GM21786 (cell line): ENCODE data around the gene CTTNBP2.

Experiments used
- ATAC-seq: cut with Tn5 transposase; IDR thresholded peaks from one replicate; pipeline ENCODE4 v1.9.1; 2021; ENCODE audit not compliant: unreplicated experiment

The CTTNBP2 gene

DNA sequence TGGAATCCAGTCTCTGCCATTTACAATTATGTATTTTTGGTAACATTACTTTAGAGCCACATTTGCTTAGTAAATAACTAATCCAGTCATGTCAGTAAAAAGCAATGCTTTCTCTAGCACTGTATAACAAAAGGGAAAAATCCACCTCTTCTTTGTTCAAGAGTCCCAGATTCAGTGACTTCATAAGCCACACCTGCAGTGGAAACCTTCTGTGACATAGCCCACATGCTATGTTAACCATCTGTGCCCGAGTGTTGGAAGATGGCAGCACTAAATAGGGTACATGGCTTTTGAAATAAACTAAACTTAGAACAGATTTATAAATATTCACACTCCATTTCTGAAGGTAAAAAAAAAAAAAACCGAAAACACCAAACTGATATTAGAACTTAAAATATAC lies 83.0 kb downstream of the CTTNBP2 start:
- no peak for ATAC-seq

GRCh38 chr7:117785431-117785830 lies 87.8 kb downstream of the CTTNBP2 start:
- ATAC-seq, result no peak

GRCh38 chr7:117784315-117784714 lies 88.9 kb downstream of the CTTNBP2 start:
- ATAC-seq, result no peak

GRCh38 chr7:117782761-117783160 lies 90.5 kb downstream of the CTTNBP2 start:
- no peak for ATAC-seq

GRCh38 chr7:117781707-117782106 lies 91.5 kb downstream of the CTTNBP2 start:
- ATAC-seq, result no peak

- peak; percentile 90 for ATAC-seq
Observed at GRCh38 chr7:117780832-117781231, 92.4 kb downstream of the CTTNBP2 start.

GRCh38 chr7:117777335-117778142 lies 95.7 kb downstream of the CTTNBP2 start:
- ATAC-seq, result no peak

- no peak for ATAC-seq
Observed at GRCh38 chr7:117776224-117776623, 97.0 kb downstream of the CTTNBP2 start.

DNA sequence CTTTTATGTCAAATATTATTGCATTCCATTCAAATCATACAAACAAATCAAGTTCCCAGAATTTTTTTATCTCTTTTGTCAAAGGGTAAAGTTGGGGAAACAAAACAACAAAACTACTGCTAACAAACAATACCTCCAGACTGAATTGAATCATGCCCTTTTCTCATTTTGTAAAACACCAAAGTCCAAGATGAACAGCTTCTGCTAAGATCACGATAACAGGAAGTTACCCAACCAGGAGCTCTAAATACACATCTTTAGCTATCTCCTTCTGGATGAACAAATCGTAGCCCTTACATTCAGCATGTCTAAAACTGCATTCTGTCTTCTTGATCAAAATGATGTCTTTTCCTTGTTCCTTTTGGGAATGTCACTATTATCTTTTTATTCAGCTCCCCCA lies 97.4 kb downstream of the CTTNBP2 start:
- ATAC-seq, result no peak

DNA sequence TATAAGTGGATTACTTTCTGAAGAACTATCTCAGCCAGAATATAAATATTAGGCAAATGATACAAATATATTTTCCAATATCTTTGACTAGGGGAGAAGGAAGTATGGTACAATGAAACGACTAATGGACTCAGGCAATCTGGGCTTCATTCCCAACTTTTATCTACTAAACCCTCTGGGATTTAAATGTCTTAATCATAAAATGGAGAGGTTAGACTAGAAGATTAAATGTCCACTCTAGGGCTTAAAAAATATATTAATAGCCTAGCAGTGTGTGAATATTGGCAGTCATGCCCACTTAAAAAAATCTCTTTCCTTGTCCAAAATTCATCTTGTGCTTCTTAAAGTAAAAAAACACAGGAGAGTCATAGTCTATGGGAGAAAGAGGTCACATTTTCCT lies 98.3 kb downstream of the CTTNBP2 start:
- no peak for ATAC-seq

GRCh38 chr7:117772421-117772820 lies 100.8 kb downstream of the CTTNBP2 start:
- ATAC-seq, result no peak

GRCh38 chr7:117771756-117772155 lies 101.5 kb downstream of the CTTNBP2 start:
- ATAC-seq, result no peak

DNA sequence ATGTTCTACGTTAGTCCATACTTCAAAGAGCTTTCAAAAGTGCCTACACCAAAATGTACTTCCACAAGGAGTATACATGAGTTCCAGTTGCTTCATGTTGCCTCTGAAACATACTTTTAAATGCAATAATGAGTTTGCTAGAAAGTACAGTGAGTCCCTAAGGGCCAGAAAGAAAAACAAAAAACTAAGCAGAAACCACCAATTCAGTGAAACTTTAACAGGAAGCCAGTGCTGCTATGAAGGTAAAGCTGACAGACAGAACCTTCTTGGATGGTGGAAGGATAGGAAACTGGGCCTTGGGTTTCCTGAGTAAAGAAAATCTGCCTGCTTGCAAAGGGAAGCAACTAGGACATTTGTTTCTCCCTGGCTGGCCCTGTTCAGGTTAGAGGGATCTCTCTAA lies 104.2 kb downstream of the CTTNBP2 start:
- ATAC-seq, result peak; percentile 42

DNA sequence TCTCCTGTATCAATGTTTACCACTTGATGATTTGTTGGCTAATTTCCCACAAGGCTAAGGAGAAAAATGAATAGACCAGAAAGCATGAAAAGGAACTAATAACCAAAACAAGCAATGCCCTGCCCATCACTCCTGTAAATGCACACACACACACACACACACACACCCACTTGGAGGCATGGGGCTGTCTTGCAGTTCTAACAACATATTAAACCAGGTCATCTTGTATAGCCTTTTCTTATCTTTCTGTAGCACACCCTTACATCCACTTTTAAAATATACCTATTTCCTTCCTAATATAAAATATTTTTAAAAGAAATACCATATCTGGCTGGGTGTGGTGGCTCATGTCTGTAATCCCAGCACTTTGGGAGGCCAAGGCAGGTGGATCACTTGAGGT lies 105.3 kb downstream of the CTTNBP2 start:
- ATAC-seq, result no peak

- no peak for ATAC-seq
Observed at GRCh38 chr7:117766913-117767312, 106.3 kb downstream of the CTTNBP2 start.

DNA sequence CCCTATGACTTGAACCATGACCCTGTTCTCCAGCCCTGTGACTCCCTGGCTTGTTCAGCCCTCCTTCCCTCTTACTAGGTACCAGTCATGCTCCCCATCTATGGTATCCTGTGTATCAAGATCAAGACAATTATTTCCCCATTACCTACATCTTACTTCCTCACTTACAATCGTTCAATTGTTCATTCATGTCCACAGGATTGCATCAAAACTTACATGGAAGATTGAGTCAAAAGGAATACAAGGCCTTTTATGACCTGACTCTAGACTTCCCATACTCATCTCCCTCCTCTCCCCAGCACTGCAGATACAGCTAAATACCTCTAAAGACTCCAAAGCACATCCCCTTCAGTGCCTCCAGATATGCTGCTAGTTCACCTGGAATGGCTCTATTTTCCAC lies 109.2 kb downstream of the CTTNBP2 start:
- ATAC-seq, result no peak

DNA sequence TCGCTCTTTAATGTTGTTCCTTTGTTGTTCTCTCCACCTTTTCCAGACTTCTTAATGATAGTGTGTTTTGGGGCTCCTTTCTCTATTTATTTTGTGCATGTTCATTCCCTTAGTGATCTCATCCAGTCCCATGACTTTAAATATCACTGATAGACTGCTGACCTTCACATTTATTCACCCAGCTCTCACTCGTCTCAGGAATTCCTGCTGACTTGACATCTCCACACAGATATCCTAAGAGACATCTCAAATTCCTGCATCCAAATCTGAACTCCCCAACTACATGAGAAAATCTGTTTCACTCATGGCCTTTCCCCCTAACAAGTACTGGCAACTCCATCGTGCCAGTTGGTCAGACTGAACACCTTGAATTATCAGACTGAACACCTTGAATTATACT lies 111.2 kb downstream of the CTTNBP2 start:
- no peak for ATAC-seq

- no peak for ATAC-seq
Observed at GRCh38 chr7:117759950-117760640, 113.1 kb downstream of the CTTNBP2 start.

DNA sequence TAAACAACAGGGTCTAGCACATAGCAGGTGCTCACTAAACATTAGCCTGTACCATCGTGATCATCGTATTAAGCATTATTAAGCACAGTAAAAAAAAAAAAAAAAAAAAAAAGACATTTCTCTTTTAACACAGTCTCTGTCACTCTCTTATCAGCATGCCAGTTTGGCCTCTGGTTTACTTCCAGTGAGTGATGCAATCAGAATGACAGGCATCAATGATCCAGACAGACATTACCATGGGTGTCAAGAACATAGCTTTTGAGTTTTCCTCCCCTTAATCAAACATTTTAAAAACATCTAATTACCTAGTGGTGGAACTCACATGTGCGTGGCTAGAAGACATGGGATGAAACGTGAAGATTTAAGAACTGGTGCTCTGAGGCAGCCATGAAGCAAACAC lies 115.8 kb downstream of the CTTNBP2 start:
- ATAC-seq, result no peak

DNA sequence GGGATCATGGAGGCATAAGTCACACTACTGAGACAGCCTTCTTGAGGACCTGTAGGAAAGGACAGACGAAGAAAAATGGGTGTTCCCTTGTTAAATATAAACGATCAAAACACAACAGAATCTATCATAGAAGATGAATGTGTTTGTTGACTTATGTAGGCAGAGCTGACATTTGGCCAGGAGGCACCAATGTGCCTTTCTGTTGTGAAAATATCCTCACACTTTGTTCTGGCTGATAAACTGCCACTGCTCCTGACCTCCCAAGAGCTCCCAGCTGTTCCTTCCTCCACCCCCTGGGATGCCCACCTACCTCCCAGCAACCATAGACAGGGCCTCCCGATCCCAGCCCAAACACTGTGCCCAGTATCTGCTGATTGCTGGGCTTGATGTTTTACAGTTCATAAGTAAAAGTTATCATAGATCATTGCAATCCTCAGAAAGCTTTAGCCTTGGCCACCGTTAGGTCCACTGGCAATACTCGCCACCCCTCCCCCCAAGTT lies 116.6 kb downstream of the CTTNBP2 start:
- no peak for ATAC-seq

DNA sequence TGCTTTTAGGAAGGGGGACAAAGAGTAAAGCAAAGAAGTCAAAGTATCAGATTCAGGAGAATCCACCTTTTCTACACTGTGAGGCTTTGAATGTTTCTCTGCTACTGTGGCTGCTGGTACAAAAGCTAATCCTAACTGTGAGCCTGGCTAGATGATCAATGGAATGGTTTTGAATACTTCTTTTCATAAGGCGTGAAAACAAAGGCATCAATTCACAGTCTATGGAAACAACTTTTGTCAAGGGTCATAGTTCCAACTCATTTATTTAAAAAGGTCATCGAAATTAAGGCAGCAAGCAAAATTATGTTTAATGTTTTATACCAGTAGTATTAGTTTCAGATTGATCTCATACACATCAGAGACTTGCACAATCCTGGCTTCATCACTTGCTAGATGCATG lies 118.1 kb downstream of the CTTNBP2 start:
- no peak for ATAC-seq

- ATAC-seq, result no peak
Observed at GRCh38 chr7:117751775-117752174, 121.5 kb downstream of the CTTNBP2 start.
